AG10803 (cell line): ENCODE measurements around the gene AGL.
A peak's percentile ranks its signal among the peaks of the same experiment; 100 is the strongest.
"Not testable (repeated sequence)": the region's sequence is repeated elsewhere in the genome, so short reads cannot be mapped to it uniquely, and the experiment has no call there.

Source experiments
- DNase-seq: peaks from one replicate; pipeline ENCODE4 v3.0.0; 2010; ENCODE audit warnings: low read depth
- H3K4me3 ChIP-seq: 2 replicates; pipeline ENCODE4 v1.5.1; 2011; ENCODE audit warnings: mild to moderate bottlenecking, low read length, control low read depth
- CTCF ChIP-seq: conservative IDR thresholded peaks from 2 replicates; pipeline ENCODE4 v1.5.1; 2011; ENCODE audit warnings: mild to moderate bottlenecking, low read length, control low read depth, inconsistent platforms

Gene AGL

DNA sequence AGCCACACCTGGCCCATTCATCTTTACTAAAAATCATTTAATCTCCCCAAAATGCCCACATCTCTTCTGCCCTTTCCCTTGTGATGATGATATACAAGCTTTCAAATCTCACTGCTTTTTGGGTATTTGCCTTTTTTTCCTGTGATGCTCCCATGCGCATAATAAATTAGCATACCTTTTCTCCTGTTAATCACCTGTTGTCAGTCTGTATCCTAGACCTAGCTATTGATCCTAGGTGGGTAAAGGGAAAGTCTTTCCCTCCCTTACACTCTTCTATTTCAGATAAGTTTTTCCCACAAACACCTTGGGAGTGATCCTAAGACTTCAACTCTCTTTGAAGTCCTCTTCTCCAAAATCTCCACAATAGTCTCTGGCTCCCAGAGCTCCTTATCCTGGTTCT lies 107.7 kb downstream of the AGL start:
- DNase-seq: no peak
- no peak overlapping the region for H3K4me3 ChIP-seq
- TF ChIP-seq CTCF: no peak

DNA sequence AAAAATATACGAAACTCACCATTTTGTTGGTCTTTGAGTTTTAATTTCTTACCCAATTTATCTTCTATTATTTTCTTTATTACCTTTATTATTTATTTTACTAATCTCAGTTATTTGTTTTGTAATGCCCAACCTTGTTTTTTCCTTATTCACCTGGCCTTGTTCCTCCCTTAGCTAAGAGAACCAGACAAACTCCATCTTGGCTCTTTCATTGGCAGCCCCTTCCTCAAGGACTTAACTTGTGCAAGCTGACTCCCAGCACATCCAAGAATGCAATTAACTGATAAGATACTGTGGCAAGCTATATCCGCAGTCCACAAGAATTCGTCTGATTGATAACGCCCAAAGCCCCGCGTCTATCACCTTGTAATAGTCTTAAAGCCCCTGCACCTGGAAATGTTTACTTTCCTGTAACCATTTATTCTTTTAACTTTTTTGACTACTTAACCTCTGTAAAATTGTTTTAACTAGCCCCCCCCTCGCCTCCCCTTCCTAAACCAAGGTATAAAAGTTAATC lies 109.1 kb downstream of the AGL start:
- not testable (repeated sequence) for DNase-seq, H3K4me3 ChIP-seq

DNA sequence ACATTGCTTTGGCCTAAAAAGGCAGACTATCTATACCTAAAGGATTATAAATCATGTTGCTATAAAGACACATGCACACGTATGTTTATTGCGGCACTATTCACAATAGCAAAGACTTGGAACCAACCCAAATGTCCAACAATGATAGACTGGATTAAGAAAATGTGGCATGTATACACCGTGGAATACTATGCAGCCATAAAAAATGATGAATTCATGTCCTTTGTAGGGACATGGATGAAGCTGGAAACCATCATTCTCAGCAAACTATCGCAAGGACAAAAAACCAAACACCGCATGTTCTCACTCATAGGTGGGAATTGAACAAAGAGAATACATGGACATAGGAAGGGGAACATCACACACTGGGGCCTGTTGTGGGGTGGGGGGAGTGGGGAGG lies 110.1 kb downstream of the AGL start:
- H3K4me3 ChIP-seq, DNase-seq: not testable (repeated sequence)

GRCh38 chr1:99963041-99963795 lies 113.1 kb downstream of the AGL start:
- no peak for TF ChIP-seq CTCF

GRCh38 chr1:99964806-99965205 lies 114.6 kb downstream of the AGL start:
- H3K4me3 ChIP-seq: no peak overlapping the region
- TF ChIP-seq CTCF: no peak
- no peak for DNase-seq

More at GRCh38 chr1:99963041-99963795, 113.1 kb downstream of the AGL start:
- no peak overlapping the region for H3K4me3 ChIP-seq
- peak; percentile 51 for DNase-seq

GRCh38 chr1:99965646-99966375 lies 115.7 kb downstream of the AGL start:
- H3K4me3 ChIP-seq: no peak overlapping the region
- no peak for TF ChIP-seq CTCF
- DNase-seq: no peak

DNA sequence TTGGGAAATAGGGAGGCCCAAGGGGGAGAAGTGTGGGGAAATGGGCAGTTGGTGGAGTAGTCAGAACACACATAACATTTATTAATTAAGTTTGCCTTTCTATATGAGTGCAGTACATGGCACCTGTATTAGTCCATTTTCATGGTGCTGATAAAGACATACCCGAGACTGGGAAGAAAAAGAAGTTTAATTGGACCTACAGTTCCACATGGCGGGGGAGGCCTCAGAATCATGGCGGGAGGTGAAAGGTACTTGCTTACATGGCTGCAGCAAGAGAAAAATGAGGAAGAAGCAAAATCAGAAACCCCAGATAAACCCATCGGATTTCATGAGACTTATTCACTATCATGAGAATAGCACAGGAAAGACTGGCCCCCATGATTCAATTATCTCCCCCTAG lies 118.1 kb downstream of the AGL start:
- no peak overlapping the region for H3K4me3 ChIP-seq
- DNase-seq: no peak

More for the DNA sequence above, 118.1 kb downstream of the AGL start:
- TF ChIP-seq CTCF: no peak
